ENCODE results near the gene RASGRF1.

DNA sequence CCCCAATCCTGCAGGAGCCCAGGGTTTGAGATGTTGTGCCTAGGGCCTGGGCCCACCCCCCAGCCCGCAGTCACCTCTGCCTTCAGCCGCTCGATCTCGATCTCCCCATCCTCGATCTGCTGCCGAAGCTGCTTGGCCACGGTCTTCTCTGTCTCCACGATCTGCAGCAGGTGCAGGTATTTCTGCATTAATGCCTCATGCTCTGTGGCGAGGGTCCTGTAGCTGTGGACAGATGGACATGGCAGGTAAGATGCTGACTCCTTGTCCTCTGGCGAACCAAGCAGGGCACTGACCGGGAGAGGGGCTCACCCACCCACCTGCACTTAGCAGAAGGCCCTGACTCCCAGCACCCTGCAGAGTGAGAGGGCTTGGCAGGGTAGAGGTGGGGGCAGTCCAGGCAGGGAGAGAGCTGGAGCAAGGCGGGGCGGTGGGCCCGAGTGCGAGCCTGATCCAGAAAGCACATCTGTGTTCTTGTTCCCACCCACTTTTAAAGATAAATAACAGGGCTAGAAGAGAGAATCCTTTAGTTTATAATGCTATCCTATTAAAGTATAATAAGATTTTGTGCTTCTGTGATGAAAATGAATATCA, 32.2 kb downstream of the RASGRF1 start:
- no peak for TF ChIP-seq YY1 (IDR thresholded peaks at IDR 0.05; ENCODE audit: low read depth)
- no peak for TF ChIP-seq CEBPB (IDR thresholded peaks at IDR 0.05)
- no peak for TF ChIP-seq ZBTB7A (IDR thresholded peaks at IDR 0.05; ENCODE audit: low read depth)
- TF ChIP-seq EGR1 (IDR thresholded peaks at IDR 0.05), result no peak
- TF ChIP-seq, protein P1, sequence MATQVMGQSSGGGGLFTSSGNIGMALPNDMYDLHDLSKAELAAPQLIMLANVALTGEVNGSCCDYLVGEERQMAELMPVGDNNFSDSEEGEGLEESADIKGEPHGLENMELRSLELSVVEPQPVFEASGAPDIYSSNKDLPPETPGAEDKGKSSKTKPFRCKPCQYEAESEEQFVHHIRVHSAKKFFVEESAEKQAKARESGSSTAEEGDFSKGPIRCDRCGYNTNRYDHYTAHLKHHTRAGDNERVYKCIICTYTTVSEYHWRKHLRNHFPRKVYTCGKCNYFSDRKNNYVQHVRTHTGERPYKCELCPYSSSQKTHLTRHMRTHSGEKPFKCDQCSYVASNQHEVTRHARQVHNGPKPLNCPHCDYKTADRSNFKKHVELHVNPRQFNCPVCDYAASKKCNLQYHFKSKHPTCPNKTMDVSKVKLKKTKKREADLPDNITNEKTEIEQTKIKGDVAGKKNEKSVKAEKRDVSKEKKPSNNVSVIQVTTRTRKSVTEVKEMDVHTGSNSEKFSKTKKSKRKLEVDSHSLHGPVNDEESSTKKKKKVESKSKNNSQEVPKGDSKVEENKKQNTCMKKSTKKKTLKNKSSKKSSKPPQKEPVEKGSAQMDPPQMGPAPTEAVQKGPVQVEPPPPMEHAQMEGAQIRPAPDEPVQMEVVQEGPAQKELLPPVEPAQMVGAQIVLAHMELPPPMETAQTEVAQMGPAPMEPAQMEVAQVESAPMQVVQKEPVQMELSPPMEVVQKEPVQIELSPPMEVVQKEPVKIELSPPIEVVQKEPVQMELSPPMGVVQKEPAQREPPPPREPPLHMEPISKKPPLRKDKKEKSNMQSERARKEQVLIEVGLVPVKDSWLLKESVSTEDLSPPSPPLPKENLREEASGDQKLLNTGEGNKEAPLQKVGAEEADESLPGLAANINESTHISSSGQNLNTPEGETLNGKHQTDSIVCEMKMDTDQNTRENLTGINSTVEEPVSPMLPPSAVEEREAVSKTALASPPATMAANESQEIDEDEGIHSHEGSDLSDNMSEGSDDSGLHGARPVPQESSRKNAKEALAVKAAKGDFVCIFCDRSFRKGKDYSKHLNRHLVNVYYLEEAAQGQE (IDR thresholded peaks at IDR 0.05; ENCODE audit: low read depth), result no peak
- no peak for TF ChIP-seq TAF1 (IDR thresholded peaks at IDR 0.05; ENCODE audit: low read depth)
- TF ChIP-seq EP300 (IDR thresholded peaks at IDR 0.05; ENCODE audit: borderline replicate concordance), result no peak
- TF ChIP-seq, protein P2, sequence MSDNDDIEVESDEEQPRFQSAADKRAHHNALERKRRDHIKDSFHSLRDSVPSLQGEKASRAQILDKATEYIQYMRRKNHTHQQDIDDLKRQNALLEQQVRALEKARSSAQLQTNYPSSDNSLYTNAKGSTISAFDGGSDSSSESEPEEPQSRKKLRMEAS (IDR thresholded peaks at IDR 0.05), result no peak
- TF ChIP-seq TCF12 (IDR thresholded peaks at IDR 0.05; ENCODE audit: low read depth), result no peak
- TF ChIP-seq FOXM1 (IDR thresholded peaks at IDR 0.05; ENCODE audit: borderline replicate concordance, low read depth), result no peak
- TF ChIP-seq, protein P3, sequence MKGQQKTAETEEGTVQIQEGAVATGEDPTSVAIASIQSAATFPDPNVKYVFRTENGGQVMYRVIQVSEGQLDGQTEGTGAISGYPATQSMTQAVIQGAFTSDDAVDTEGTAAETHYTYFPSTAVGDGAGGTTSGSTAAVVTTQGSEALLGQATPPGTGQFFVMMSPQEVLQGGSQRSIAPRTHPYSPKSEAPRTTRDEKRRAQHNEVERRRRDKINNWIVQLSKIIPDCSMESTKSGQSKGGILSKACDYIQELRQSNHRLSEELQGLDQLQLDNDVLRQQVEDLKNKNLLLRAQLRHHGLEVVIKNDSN (IDR thresholded peaks at IDR 0.05), result no peak
- TF ChIP-seq CREB1 (IDR thresholded peaks at IDR 0.05; ENCODE audit: low read depth), result no peak
